ENCODE measurements around the gene ABCB11.

The ABCB11 gene

GRCh38 chr2:168981651-168982050 lies 49.5 kb downstream of the ABCB11 start:
- FAIRE-seq (no peak), DNase-seq (ENCODE audit: insufficient read length, low spot score) (no peak)
- TF ChIP-seq POLR2A (IDR thresholded peaks at IDR 0.05; ENCODE audit: low read depth, low read length) (no peak), PAX5 (IDR thresholded peaks at IDR 0.05; ENCODE audit: insufficient read depth, low read length, severe bottlenecking) (no peak), POU2F2 (IDR thresholded peaks at IDR 0.05; ENCODE audit: low read depth, low read length) (no peak), TAF1 (IDR thresholded peaks at IDR 0.05; ENCODE audit: low read depth, low read length) (no peak), POLR2AphosphoS5 (IDR thresholded peaks at IDR 0.05; ENCODE audit: low read depth, low read length) (no peak), SPI1 (IDR thresholded peaks at IDR 0.05; ENCODE audit: low read depth, low read length) (no peak)

GRCh38 chr2:168978461-168978861 lies 52.7 kb downstream of the ABCB11 start:
- FAIRE-seq = no peak
- DNase-seq (ENCODE audit: insufficient read length, low spot score) = no peak

GRCh38 chr2:168977608-168978007 lies 53.5 kb downstream of the ABCB11 start:
- TF ChIP-seq POLR2A (IDR thresholded peaks at IDR 0.05; ENCODE audit: low read depth, low read length) (no peak), PAX5 (IDR thresholded peaks at IDR 0.05; ENCODE audit: insufficient read depth, low read length, severe bottlenecking) (no peak), TAF1 (IDR thresholded peaks at IDR 0.05; ENCODE audit: low read depth, low read length) (no peak), POU2F2 (IDR thresholded peaks at IDR 0.05; ENCODE audit: low read depth, low read length) (no peak), SPI1 (IDR thresholded peaks at IDR 0.05; ENCODE audit: low read depth, low read length) (no peak), POLR2AphosphoS5 (IDR thresholded peaks at IDR 0.05; ENCODE audit: low read depth, low read length) (no peak)
- no peak for DNase-seq (ENCODE audit: insufficient read length, low spot score)
- FAIRE-seq = no peak

More at GRCh38 chr2:168978461-168978861, 52.7 kb downstream of the ABCB11 start:
- TF ChIP-seq TAF1 (IDR thresholded peaks at IDR 0.05; ENCODE audit: low read depth, low read length) (no peak), PAX5 (IDR thresholded peaks at IDR 0.05; ENCODE audit: insufficient read depth, low read length, severe bottlenecking) (no peak), POLR2A (IDR thresholded peaks at IDR 0.05; ENCODE audit: low read depth, low read length) (no peak), SPI1 (IDR thresholded peaks at IDR 0.05; ENCODE audit: low read depth, low read length) (no peak), POLR2AphosphoS5 (IDR thresholded peaks at IDR 0.05; ENCODE audit: low read depth, low read length) (no peak), POU2F2 (IDR thresholded peaks at IDR 0.05; ENCODE audit: low read depth, low read length) (no peak)

- TF ChIP-seq TAF1 (IDR thresholded peaks at IDR 0.05; ENCODE audit: low read depth, low read length) (no peak), POU2F2 (IDR thresholded peaks at IDR 0.05; ENCODE audit: low read depth, low read length) (no peak), POLR2AphosphoS5 (IDR thresholded peaks at IDR 0.05; ENCODE audit: low read depth, low read length) (no peak), POLR2A (IDR thresholded peaks at IDR 0.05; ENCODE audit: low read depth, low read length) (no peak), SPI1 (IDR thresholded peaks at IDR 0.05; ENCODE audit: low read depth, low read length) (no peak), PAX5 (IDR thresholded peaks at IDR 0.05; ENCODE audit: insufficient read depth, low read length, severe bottlenecking) (no peak)
- DNase-seq (ENCODE audit: insufficient read length, low spot score) (no peak), FAIRE-seq (no peak)
These were observed 55.0 kb downstream of the ABCB11 start for GRCh38 chr2:168976034-168976654.

- TF ChIP-seq POLR2A (IDR thresholded peaks at IDR 0.05; ENCODE audit: low read depth, low read length) (no peak), TAF1 (IDR thresholded peaks at IDR 0.05; ENCODE audit: low read depth, low read length) (no peak), PAX5 (IDR thresholded peaks at IDR 0.05; ENCODE audit: insufficient read depth, low read length, severe bottlenecking) (no peak), POLR2AphosphoS5 (IDR thresholded peaks at IDR 0.05; ENCODE audit: low read depth, low read length) (no peak), SPI1 (IDR thresholded peaks at IDR 0.05; ENCODE audit: low read depth, low read length) (no peak), POU2F2 (IDR thresholded peaks at IDR 0.05; ENCODE audit: low read depth, low read length) (no peak)
- DNase-seq (ENCODE audit: insufficient read length, low spot score) (no peak), FAIRE-seq (no peak)
These were observed 56.7 kb downstream of the ABCB11 start for GRCh38 chr2:168974428-168974827.

- DNase-seq (ENCODE audit: insufficient read length, low spot score) (no peak), FAIRE-seq (no peak)
- TF ChIP-seq POU2F2 (IDR thresholded peaks at IDR 0.05; ENCODE audit: low read depth, low read length) (no peak), PAX5 (IDR thresholded peaks at IDR 0.05; ENCODE audit: insufficient read depth, low read length, severe bottlenecking) (no peak), SPI1 (IDR thresholded peaks at IDR 0.05; ENCODE audit: low read depth, low read length) (no peak)
These were observed 59.9 kb downstream of the ABCB11 start for GRCh38 chr2:168971261-168971660.

GRCh38 chr2:168970711-168971233 lies 60.4 kb downstream of the ABCB11 start:
- DNase-seq (ENCODE audit: insufficient read length, low spot score) (no peak), FAIRE-seq (no peak)
- TF ChIP-seq PAX5 (IDR thresholded peaks at IDR 0.05; ENCODE audit: insufficient read depth, low read length, severe bottlenecking) (no peak), POLR2A (IDR thresholded peaks at IDR 0.05; ENCODE audit: low read depth, low read length) (no peak), POLR2AphosphoS5 (IDR thresholded peaks at IDR 0.05; ENCODE audit: low read depth, low read length) (no peak), POU2F2 (IDR thresholded peaks at IDR 0.05; ENCODE audit: low read depth, low read length) (no peak), SPI1 (IDR thresholded peaks at IDR 0.05; ENCODE audit: low read depth, low read length) (no peak), TAF1 (IDR thresholded peaks at IDR 0.05; ENCODE audit: low read depth, low read length) (no peak)

- FAIRE-seq (no peak), DNase-seq (ENCODE audit: insufficient read length, low spot score) (no peak)
- no peak for TF ChIP-seq SPI1 (IDR thresholded peaks at IDR 0.05; ENCODE audit: low read depth, low read length)
- TF ChIP-seq PAX5 (IDR thresholded peaks at IDR 0.05; ENCODE audit: insufficient read depth, low read length, severe bottlenecking) = no peak
- no peak for TF ChIP-seq POLR2A (IDR thresholded peaks at IDR 0.05; ENCODE audit: low read depth, low read length)
- no peak for TF ChIP-seq POU2F2 (IDR thresholded peaks at IDR 0.05; ENCODE audit: low read depth, low read length)
- no peak for TF ChIP-seq TAF1 (IDR thresholded peaks at IDR 0.05; ENCODE audit: low read depth, low read length)
- TF ChIP-seq POLR2AphosphoS5 (IDR thresholded peaks at IDR 0.05; ENCODE audit: low read depth, low read length) = no peak
These were observed 61.3 kb downstream of the ABCB11 start for GRCh38 chr2:168969865-168970264.

- TF ChIP-seq TAF1 (IDR thresholded peaks at IDR 0.05; ENCODE audit: low read depth, low read length) (no peak), POU2F2 (IDR thresholded peaks at IDR 0.05; ENCODE audit: low read depth, low read length) (no peak), SPI1 (IDR thresholded peaks at IDR 0.05; ENCODE audit: low read depth, low read length) (no peak), POLR2AphosphoS5 (IDR thresholded peaks at IDR 0.05; ENCODE audit: low read depth, low read length) (no peak), PAX5 (IDR thresholded peaks at IDR 0.05; ENCODE audit: insufficient read depth, low read length, severe bottlenecking) (no peak), POLR2A (IDR thresholded peaks at IDR 0.05; ENCODE audit: low read depth, low read length) (no peak)
- FAIRE-seq = no peak
These were observed 62.8 kb downstream of the ABCB11 start for GRCh38 chr2:168968342-168968741.

More at GRCh38 chr2:168968342-168968741, 62.8 kb downstream of the ABCB11 start:
- DNase-seq (ENCODE audit: insufficient read length, low spot score) = no peak

Data from GM12891 (cell line).